Bronchial epithelial cell (primary cell): ENCODE measurements around the gene SLC10A7. TPM values are rescaled to one million over a fixed set of nuclear protein-coding genes. Genes with fewer than 3 reads are reported as not detected.

ENCODE experiments used
- DNase-seq: peaks from one replicate; pipeline ENCODE4 v3.0.0-alpha.2; 2010; ENCODE audit warnings: low read depth
- FAIRE-seq: peaks from 2 replicates; lab custom pipeline; 2011; peaks lifted over from hg19 to GRCh38; lab: Jason Lieb, UNC
- H3K27me3 ChIP-seq: 2 replicates; pipeline ENCODE4 v1.5.1; 2011; ENCODE audit warnings: low read length; ENCODE audit not compliant: control insufficient read depth, insufficient read depth
- H3K36me3 ChIP-seq: 2 replicates; pipeline ENCODE4 v1.5.1; 2011; ENCODE audit warnings: low read length; ENCODE audit not compliant: control insufficient read depth, insufficient read depth
- H3K4me3 ChIP-seq: 2 replicates; pipeline ENCODE4 v1.5.1; 2011; ENCODE audit warnings: mild to moderate bottlenecking, low read depth, low read length, control low read depth
- CTCF ChIP-seq: IDR thresholded peaks from 2 replicates; pipeline ENCODE4 v1.5.1; 2011; ENCODE audit warnings: mild to moderate bottlenecking, moderate library complexity, low read length, control low read depth, inconsistent platforms; ENCODE audit not compliant: insufficient read depth, severe bottlenecking
- total RNA-seq: library from RNA; depleted of rRNA; stranded (reverse); fragments of >200 nt; gene quantifications from 2 replicates; pipeline ENCODE4 v1.2.1, GENCODE V29; 2014

The SLC10A7 gene
- total RNA-seq, 1 donor from 2014 or later: 7.4 TPM

- FAIRE-seq (no peak), DNase-seq (no peak)
- Histone ChIP-seq H3K36me3 (no peaks in the 10 kb centered on the region), H3K27me3 (no peaks in the 10 kb centered on the region), H3K4me3 (no peak overlapping the region)
- TF ChIP-seq CTCF: no peak
These were observed 236.7 kb downstream of the SLC10A7 start for GRCh38 chr4:146285037-146285436.

GRCh38 chr4:146283758-146284651, 237.7 kb downstream of the SLC10A7 start:
- DNase-seq (no peak), FAIRE-seq (no peak)
- no peak overlapping the region for H3K4me3 ChIP-seq
- H3K27me3 ChIP-seq: no peaks in the 10 kb centered on the region
- H3K36me3 ChIP-seq: no peaks in the 10 kb centered on the region
- TF ChIP-seq CTCF: no peak

GRCh38 chr4:146282657-146283056, 239.1 kb downstream of the SLC10A7 start:
- DNase-seq (no peak), FAIRE-seq (no peak)
- Histone ChIP-seq H3K36me3 (no peaks in the 10 kb centered on the region), H3K27me3 (no peaks in the 10 kb centered on the region), H3K4me3 (no peak overlapping the region)
- no peak for TF ChIP-seq CTCF

GRCh38 chr4:146278986-146279385, 242.8 kb downstream of the SLC10A7 start:
- no peak overlapping the region for H3K4me3 ChIP-seq
- no peak for TF ChIP-seq CTCF
- H3K27me3 ChIP-seq: no peaks in the 10 kb centered on the region
- no peak for FAIRE-seq
- no peak for DNase-seq
- no peaks in the 10 kb centered on the region for H3K36me3 ChIP-seq

- no peak for FAIRE-seq
- TF ChIP-seq CTCF: no peak
- H3K36me3 ChIP-seq: no peaks in the 10 kb centered on the region
- DNase-seq: no peak
- no peaks in the 10 kb centered on the region for H3K27me3 ChIP-seq
- H3K4me3 ChIP-seq: no peak overlapping the region
These were observed 246.4 kb downstream of the SLC10A7 start for GRCh38 chr4:146275370-146275769.
